CD4-positive, alpha-beta T cell treated with Interleukin-1 beta for 1 hour (primary cell): ENCODE results near the gene GINM1.

ENCODE experiments used
- DNase-seq, 2 donors: peaks; one replicate each; pipeline ENCODE4 v3.0.0-alpha.2; 2020 to 2022

Gene GINM1, protein sequence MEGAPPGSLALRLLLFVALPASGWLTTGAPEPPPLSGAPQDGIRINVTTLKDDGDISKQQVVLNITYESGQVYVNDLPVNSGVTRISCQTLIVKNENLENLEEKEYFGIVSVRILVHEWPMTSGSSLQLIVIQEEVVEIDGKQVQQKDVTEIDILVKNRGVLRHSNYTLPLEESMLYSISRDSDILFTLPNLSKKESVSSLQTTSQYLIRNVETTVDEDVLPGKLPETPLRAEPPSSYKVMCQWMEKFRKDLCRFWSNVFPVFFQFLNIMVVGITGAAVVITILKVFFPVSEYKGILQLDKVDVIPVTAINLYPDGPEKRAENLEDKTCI

DNA sequence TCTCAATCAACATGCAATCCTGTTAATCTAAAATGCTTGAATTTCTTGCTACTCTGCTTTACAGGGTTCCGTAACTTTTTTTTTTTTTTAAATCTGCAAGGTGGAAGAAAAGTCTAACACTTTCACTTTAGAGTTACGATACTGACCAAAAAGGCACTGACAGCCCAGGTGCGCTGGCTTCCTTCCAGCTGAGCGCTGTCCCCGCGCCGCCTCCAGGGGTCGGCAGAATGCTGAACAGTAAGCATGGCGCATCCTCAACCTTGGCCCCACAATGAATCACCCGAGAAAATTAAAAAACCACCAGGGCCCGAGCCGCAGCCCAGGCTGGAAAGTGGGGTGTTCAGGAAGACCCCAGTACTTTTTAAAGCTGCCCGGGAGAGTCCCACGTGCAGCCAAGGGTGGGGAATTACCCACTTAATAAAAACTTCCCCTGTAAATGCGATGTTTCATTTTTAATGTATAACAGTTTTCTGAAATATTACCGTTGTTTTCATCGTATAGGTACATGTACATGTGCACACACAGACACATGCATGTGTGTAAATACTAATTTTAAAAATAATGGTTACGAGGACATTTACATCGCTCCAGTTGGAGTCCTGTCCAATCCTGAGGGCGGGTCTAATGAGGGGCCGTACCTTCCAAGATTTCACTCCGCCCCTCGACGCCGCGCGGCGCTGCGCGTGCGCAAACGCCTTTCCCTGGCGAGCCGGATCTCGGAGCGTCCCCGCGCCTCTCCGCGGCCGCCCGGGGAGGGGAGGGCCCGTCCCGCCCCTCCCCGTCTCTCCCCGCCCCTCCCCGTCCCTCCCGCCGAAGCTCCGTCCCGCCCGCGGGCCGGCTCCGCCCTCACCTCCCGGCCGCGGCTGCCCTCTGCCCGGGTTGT, at the start of gene GINM1:
GINM1 (plus strand) TSS at position 849 of the 883 bp plus-strand sequence. CDS start 40 bp downstream, outside the sequence.
- peak; percentile 95 to 98 for DNase-seq

DNA sequence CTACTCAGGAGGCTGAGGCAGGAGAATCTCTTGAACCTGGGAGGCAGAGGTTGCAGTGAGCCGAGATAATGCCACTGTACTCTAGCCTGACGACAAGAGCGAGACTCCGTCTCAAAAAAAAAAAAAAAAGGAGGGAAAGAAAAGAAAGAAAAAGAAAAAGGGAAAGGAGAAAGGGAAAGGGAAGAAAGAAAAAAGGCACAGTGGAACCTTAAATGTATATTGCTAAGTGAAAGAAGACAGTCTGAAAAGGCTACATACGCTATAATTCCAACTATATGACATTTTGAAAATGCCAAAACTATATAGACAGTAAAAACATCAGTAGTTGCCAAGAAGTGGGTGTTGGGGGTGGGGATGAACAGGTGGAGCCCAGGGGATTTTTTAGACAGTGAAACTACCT, 36.5 kb upstream of the GINM1 start:
- DNase-seq, result no peak

DNA sequence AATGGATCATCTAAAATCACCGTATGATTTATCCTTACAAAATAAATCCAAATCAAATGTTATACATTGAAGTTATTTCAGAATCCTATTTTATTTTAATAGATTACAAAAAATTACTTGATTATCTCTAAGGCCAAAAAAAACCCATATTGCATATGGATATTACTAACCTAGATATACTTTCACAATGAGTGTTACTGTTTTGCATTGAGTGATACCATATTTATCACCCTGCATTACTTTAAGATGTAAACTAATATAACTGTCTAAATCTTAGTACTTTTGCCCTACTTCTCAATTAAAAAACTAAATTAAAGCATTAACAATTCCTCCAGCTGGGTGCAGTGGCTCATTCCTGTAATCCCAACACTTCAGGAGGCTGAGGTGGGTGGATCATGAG, 31.4 kb upstream of the GINM1 start:
- no peak for DNase-seq

DNA sequence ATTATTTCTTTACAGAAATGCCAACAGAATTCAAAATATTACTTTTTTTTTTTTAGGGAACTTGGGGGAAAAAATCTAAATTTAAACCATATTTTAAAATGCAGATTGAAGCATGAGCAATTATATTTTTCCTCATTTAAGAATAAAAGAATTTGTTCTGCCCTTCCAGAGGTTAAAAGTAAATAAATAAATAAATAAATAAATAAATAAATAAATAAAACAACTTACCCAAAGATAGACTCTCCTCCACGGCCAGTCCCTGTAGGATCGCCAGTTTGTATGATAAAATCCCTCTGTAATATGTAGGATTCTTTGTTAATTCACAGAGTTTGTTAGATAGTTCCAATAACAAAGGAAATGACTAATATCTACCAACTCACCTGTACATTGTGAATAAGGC, 25.0 kb upstream of the GINM1 start:
- no peak for DNase-seq

DNA sequence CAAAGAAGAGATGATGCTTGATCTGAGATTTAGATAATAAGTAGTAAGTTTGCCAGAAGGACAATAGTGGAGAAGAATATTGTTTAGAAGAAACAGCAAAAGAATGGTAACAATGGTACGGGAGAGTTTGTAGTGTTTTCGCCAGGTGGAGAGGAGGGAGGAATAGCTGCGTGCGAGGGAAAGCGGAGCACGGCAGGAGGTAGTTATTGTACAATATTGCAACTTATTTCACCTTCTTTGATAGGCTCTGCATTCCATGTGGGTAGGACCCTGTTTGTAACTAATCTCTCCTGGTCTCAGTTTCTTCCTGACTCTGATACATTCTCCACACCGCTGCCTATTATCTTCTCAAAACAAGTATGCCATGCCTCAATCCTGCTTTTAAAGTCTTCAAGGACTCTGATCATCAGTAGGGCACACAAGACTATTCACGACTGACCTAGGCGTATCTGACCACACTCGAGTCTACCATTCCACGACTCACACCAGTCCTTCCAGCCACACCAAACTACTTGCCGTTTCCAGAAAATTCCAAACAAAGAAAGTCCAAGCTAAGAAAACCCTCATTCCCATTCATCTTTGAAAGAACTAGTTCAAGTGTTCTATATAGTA, 21.4 kb upstream of the GINM1 start:
- no peak for DNase-seq

DNA sequence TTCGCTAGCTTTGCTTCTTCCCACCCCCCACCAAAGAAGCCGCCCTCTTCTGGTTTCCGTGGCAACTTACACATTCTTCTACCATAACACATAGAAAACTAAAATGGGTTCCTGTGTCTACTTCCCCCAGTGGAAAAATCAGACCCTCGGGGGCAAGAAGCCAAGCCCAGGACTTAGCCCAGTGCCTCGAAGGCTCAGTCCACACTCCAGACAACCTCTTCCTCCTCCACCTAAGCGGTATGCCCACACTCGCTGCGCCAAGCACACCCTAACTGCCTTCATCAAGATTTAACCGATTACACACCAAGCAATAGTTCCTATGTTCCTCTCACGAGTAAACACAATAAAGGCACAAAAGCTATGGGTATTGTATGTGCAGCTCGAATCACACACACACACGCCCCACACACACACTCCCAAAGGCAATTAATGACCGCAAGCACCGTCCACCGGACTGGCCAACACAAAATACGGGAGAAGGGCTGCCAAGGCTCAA, 20.9 kb upstream of the GINM1 start:
- peak; percentile 84 to 87 for DNase-seq

DNA sequence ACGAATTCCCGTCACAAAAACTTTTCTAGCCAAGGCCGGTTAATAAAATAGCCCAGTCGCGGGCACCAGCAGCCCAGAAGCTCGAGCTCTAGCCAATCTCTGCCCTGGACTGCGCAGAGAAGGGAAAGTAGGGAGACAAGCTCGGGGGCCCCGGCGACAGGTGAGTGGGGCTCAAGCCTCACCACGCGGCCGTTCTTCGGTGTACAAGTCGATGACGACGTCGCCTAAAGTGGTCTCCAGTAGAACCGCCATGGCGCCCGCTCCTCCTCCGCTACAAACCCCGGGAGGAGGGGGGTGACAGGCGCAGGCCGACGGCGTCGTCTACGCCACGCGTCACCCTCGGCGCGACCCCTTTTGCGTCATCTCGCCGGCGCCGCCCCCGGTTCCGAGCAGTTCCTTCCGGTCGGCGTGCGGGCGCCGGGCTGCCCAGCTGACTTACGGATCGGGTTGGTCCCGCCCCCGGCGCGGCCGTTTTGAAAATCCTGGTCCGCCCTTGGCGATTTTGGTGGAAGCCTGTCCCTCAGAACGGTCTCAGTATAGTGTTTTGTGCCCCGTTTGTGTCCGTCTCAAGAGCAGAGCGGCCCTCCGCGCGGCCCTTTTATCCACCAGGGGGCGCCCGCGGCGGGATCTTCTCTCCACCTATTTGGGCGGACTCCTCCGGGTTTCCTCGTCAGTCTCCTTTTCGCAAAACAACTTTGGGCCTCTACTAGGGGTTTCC, 20.3 kb upstream of the GINM1 start, which contains the start of gene PPIL4:
PPIL4 (minus strand) TSS at position 290 of the 718 bp plus-strand sequence; CDS start at position 252, 38 bp downstream.
- DNase-seq, result peak; percentile 96

DNA sequence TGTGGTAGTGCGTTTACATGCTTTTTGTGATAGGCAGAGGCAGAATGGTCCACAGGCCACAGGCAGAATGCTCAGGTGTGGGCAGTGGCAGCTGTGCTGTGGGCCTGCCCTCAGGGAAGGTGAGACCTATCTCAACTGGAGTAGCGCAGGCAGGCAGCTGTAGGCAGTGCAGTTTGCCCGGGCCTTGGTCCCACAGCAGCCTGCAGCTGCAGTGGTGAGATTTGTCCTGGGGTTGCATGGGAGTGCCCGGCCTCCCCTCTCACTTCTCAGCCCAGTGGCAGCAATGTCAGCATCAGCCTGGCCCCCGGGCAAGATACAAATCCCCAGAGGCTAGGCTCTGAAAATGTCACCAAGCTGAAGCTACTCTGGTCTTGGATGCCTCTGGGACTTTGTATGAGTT, 14.3 kb upstream of the GINM1 start:
- no peak for DNase-seq

DNA sequence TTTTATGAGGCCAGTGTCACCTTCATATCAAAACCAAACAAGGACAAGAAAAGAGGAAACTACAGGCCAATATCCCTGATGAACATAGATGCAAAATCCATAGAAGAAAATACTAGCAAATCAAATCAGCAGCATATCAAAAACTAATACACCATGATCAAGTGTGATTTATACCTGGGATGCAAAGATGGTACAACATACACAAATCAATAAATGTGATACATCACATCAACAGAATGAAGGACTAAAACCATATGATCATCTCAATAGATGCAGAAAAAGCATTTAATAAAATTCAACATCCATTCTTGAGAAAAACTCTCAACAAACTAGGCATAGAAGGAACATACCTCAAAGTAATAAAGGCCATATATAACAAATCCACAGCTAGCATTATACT, 8.1 kb upstream of the GINM1 start:
- no peak for DNase-seq

DNA sequence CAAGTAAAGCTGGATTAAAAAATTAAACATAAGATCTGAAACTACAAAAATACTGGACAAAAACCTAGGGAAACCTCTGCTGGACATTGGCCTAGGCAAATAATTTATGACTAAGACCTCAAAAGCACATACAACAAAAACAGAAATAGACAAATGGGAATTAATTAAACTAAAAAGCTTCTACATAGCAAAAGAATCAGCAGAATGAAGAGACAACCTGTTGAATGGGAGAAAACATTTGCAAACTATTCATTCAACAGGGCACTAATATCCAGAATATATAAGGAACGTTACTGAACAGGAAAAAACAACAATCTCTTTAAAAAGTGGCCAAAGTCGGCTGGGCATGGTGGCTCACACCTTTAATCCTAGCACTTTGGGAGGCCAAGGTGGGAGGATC, 6.8 kb upstream of the GINM1 start:
- no peak for DNase-seq

DNA sequence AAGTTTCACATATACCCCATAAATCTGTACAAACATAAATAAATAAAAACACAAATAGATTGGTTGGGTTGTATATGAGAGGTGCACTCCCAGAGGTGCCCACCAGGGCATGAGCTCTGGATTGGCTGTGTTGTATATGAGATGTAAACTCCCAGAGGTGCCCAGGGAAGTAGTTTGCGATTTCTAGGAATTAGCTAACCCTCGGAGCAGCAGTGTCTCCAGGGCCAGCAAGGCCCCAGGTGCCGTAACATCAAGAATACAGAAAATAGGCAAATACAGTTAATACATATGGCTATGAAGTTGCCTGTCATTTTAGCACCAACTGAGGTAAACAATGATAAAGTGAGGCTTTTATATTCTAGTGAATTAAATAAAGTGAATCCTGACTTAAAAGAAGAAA, 5.4 kb upstream of the GINM1 start:
- peak in 1 of 2 donors; percentile 31 for DNase-seq

DNA sequence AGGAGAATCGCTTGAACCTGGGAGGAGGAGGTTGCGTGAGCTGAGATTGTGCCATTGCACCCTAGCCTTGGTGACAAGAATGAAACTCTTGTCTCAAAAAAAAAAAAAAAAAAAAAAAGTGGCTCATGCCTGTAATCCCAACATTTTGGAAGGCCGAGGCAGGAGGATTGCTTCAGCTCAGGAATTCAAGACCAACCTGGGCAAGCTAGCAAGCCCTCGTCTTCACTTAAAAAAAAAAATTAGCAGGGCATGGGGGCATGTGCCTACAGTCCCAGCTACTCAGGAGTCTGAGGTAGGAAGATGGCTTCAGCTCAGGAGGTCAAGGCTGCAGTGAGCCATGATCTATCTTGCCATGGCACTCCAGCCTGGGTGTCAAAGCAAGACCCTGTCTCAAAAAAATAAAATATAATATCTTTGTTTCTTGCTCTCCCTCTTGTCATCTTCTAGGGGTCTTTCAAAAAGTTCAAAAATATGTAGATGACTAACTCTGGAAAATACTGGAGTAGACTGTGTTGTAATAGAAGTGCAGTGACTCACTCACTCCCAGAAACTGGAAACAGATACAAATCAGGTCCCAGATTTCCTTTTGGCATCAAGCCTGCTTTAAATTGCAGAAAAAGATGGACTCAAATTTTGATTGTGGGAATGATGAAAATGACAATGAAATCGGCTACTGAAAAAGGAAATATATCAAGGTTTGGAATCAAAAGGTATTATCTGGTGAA, 2.8 kb upstream of the GINM1 start:
- DNase-seq, result no peak

DNA sequence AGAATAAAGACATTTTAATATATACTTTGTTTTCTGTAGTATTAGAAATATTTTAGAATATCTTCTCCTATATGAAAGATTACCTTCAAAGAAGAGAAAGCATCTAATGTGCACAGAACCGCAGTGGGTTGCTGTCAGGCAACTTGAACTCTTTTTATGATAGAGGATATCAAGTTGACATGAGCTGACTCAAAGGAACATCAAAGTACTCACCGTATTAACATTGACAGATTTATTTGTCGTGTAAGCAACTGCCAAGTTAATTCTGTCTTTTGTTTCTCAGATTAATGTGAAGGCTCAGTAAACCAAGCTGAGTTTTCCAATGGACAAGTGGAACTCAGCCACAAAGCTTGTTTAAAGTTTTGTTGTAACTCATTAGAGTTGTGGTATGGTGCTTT, 2.2 kb upstream of the GINM1 start:
- no peak for DNase-seq

DNA sequence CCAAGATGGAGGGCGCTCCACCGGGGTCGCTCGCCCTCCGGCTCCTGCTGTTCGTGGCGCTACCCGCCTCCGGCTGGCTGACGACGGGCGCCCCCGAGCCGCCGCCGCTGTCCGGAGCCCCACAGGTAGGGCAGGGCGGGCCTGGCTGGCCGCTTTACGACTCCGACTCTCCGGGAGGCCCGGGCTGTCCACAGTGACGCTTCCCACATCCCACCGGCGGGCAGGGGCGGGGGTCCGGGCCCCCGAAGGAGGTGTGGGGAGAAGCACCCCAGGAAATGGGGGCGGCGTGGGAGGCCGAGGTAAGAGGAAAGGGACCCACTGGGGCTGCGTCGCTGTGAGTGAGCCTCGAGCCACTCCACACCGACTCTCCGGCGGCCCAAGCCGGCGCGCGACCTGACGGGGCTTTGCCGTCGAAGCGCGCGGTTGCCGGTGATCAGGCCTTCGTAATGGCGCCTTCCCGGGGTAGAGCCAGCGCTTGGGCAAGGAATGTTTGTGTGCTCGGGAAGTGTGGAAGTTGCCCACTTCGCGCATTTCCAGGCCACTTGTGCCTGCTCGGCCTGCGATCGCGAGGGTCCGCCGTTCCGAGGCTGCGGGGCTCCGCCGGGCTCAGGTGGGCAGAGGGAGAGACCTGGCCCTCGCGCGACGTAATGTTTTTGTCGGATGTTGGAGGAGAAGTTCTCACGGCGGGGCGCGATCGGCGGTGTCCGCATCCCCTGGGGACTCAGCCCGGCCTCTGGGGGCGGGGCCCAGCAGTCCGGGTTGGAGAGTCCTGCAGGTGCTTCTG, 427 bp downstream of the GINM1 start:
- DNase-seq, result peak; percentile 26 to 42

DNA sequence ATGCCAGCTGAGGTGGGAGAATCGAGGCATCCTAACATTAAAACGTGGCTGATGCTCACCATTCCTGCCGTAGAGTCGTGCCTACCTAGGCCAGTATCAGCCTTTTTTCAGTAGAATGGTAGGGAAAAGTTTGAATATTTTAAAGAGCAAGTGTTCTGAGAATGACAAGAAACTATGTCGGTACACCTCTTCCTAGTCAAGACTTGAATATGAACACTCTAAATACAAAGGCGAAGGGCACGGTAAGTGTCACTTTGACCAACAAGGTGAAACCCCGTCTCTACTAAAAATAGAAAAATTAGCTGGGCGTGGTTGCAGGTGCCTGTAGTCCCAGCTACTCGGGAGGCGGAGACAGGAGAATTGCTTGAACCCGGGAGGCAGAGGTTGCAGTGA, 1.0 kb downstream of the GINM1 start:
- peak in 1 of 2 donors; percentile 21 for DNase-seq

DNA sequence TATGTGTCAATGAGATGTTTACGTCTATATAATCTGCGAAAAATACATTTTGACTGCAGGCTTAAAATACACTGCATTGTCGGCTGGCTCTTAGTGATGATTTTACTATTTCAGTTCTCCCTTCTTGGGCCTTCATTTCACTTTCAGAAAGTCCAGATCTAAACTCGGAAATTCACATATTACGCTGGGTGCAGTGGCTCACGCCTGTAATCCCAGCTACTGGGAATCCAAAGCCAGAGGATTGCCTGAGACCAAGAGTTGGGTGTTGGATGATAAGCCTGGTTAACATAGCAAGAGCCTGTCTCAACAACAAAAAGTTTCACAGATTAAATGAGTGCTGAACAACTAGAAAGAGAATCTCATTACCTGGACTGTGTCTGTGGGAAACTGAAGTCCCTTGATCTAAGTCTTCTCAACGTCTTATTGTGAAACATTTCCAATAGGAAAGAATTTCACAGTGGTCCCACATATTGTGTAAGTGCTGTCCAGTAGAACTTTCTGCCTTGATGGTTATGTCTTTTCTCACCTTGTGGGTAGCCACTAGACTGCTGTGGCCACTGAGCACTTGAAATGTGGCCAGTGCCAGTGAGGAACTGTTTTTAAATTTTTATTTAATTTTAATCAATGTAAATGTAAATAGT, 1.9 kb downstream of the GINM1 start:
- DNase-seq, result no peak

DNA sequence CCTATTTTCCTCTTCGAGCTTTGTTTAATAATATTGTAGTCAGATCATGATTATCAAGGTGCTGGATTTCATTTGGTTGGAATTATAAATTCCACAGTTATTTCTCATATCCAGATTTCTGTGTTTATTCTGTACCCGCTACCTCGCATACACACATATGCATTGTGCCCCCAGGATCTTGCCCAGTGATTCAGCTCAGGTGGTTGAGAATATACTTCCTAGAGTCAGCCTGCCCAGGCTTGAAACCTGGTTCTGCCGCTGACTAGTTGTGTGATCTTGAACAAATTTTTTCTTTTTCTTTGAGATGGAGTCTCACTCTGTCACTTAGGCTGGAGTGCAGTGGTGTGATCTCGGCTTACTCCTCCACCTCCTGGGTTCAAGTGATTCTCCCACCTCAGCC, 14.7 kb downstream of the GINM1 start:
- DNase-seq, result no peak

DNA sequence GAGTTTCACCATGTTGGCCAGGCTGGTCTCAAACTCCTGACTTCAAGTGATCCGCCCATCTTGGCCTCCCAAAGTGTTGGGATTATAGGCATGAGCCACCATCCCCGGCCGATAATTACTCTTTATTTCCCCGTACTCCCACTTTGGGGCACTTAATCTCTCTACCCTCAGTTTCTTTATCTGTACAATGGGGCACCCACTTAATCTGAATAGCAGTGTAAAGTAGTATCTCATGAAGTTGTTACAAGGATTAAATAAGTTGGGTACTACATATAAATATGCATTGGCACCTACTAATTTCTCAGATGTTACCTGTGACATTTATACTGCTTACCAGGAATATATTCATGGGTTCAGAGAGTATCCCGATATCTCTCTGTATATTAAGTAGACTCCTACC, 15.2 kb downstream of the GINM1 start:
- DNase-seq, result no peak

DNA sequence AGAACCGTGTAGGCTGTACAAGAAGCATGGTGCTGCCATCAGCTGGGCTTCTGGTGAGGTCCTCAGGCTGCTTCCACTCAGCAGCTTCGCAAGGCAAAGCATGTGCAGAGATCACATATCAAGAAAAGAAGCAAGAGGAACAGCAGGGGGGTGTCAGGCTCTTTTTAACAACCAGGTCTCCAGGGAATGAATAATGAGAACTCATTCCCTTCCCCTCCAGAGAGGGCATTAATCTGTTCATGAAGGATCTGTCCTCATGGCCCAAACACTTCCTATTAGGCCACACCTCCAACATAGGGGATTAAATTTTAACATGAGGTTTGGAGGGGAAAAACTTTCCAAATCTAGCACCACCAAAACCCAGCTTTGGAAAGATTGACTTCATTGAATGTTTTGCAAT, 20.0 kb downstream of the GINM1 start:
- no peak for DNase-seq

DNA sequence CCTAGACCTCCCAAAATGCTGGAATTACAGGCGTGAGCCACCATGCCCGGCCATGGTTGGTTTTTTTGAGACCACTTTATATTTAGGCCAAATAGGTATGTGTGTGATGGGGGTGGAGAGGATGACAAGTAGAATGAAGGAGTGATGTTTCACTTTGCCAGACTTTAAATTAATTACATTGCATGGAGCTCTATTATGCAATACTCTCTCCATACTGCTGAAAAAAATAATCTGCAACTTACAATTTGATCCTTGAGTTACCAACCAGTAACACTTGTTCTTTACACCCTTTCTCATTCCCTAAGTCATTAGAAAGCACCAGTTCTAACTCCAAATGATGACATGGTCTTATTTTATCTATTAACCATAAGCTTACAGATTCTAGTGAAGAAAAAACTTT, 26.8 kb downstream of the GINM1 start:
- no peak for DNase-seq

DNA sequence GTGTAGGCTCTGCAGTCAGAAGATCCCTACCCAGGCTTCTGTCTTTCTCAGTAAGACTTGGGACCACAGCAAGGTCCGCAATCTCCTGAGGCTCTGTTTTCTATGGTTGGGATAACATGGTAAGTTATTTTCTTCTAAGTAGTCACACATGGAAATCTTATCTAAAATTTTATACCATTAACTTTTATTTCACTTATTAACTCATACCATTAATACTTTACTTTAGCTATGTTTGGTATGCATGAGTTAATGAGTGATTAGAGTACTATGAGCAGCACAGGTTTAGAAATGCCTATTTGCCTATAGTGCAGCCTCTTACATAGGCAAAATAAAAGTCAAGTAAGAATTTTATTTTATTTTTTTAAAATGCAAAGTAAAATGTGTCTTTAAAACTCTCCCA, 27.2 kb downstream of the GINM1 start:
- DNase-seq, result no peak
